Gastrocnemius medialis (tissue), 4 donors: Measurements from ENCODE around the gene AGAP3. TPM values are rescaled to one million over a fixed set of nuclear protein-coding genes. Genes with fewer than 3 reads are reported as not detected.

Experiments used
- ATAC-seq, 2 donors: fragments of 150-250 bp; one replicate each; pipeline ENCODE4 v1.9.1; 2016
- DNase-seq, 2 donors: peaks; one replicate each; pipeline ENCODE4 v3.0.0-alpha.2; 2019
- H3K27ac ChIP-seq, 4 donors: fragments of 200-600 bp; sonication (generic); 1 replicate in 1 of 4; 2 replicates in 3 of 4; pipeline ENCODE4 v1.5.1; 2016 to 2018; ENCODE audit warnings: mild to moderate bottlenecking in 2 of 4, moderate library complexity in 1 of 4
- H3K27me3 ChIP-seq, 3 donors: fragments of 200-600 bp; sonication (generic) in 2 of 3; 1 replicate in 1 of 3; 2 replicates in 2 of 3; pipeline versions ENCODE4 v1.5.1 to v1.6.0; 2016 to 2019; ENCODE audit warnings: mild to moderate bottlenecking in 1 of 3, moderate library complexity in 1 of 3
- H3K36me3 ChIP-seq, 2 donors: fragments of 200-600 bp; sonication (generic) in 1 of 2; one replicate each; pipeline ENCODE4 v1.5.1; 2017 to 2018
- H3K4me1 ChIP-seq, 2 donors: fragments of 200-600 bp; sonication (generic) in 1 of 2; one replicate each; pipeline ENCODE4 v1.5.1; 2016 to 2017; ENCODE audit warnings: mild to moderate bottlenecking in 2 of 2
- H3K4me3 ChIP-seq, 4 donors: fragments of 200-600 bp; sonication (generic) in 3 of 4; 1 replicate in 1 of 4; 2 replicates in 3 of 4; pipeline ENCODE4 v1.5.1; 2016 to 2019; ENCODE audit warnings: mild to moderate bottlenecking in 2 of 4
- H3K9me3 ChIP-seq, 3 donors: fragments of 200-600 bp; sonication (generic) in 2 of 3; 1 replicate in 1 of 3; 2 replicates in 2 of 3; pipeline ENCODE4 v1.5.1; 2016 to 2019
- CTCF ChIP-seq, 5 experiments: fragments of 450-650 bp in 3 of 5; fragments of 200-600 bp in 2 of 5; sonication (generic) in 2 of 5; IDR thresholded peaks in 4 of 5; conservative IDR thresholded peaks in 1 of 5; 1 replicate in 4 of 5; 2 replicates in 1 of 5; pipeline ENCODE4 v1.5.1; 2016 to 2019; ENCODE audit warnings: antibody characterized with exemption in 5 of 5, mild to moderate bottlenecking in 3 of 5, moderate library complexity in 3 of 5
- POLR2A ChIP-seq, 2 donors: fragments of 450-650 bp; IDR thresholded peaks; one replicate each; pipeline ENCODE4 v1.6.1; 2017; ENCODE audit warnings: antibody characterized with exemption in 2 of 2, mild to moderate bottlenecking in 2 of 2, moderate library complexity in 2 of 2
- in situ Hi-C, 4 donors: fragments of 200-750 bp; cut with MboI; loops; one replicate each; pipeline versions ENCODE4 v1.15.0 to v1.8.0; 2017; ENCODE audit warnings: low sequenced_read_pairs in 4 of 4
- intact Hi-C: fragments of 100-400 bp; cut with DNase I; formaldehyde crosslinking; loops from one replicate; pipeline ENCODE4 v1.15.1; 2023; ENCODE audit warnings: low total_unique reads
- total RNA-seq, 4 donors: library from RNA; depleted of rRNA; stranded (reverse); fragments of >200 nt; gene quantifications; one replicate each; pipeline versions ENCODE4 v1.1.0 to v1.2.3, GENCODE V29; 2016

Gene AGAP3
- total RNA-seq, 4 donors from 2014 or later, result 31.1 to 65.3 (median 36.3) TPM

DNA sequence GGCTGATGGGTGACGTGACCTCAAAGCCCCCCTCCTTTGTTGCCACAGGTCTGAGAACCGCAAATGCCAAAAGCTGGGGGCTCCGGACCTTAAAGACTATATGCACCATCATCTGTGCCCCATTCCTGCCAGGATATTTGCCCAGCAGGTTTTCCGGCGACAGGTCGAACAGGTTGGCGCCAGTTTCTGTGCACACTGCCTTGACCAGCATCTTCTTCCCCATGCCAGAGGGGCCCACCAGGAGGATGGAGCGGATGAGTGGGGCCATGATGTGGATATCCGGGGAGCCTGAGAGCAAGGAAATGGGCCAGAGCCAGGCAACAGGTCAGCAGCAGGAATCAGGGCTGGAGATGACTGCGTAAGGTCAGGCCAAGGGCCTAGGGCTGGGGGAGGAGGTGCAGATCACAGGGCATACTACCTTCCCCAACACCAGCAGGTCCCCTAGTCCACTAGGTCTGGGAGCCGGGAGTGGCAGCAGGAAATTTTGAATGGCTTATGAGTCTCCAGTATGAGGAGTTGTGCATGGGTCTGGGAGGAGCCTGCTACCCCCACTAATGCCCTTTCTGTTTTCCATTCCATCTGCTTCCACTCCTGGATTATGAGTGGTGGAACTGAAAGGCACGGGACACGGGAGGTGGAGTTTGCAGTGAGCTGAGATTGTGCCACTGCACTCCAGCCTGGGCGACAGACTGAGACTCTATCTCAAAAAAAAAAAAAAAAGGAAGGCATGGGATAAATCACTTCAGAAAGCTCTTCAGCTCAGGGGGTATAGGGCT lies 107.1 kb downstream of the AGAP3 start:
- Histone ChIP-seq H3K4me3 (no peak overlapping the region), H3K27ac (no peak overlapping the region), H3K27me3 (no peaks in the 10 kb centered on the region), H3K36me3 (no peaks in the 10 kb centered on the region), H3K4me1 (peaks cover 1 to 9% of the 10 kb centered on the region in 2 donors), H3K9me3 (no peaks in the 10 kb centered on the region)
- in situ Hi-C loops (no loop called here), intact Hi-C loops (loop anchor here (10.0 kb wide), 1 partner anchor 111 kb away; no protein-coding TSS in a partner anchor)
- no peak for DNase-seq
- TF ChIP-seq POLR2A (IDR thresholded peaks at IDR 0.05) (no peak), CTCF (IDR thresholded peaks at IDR 0.05 in 4 of 5, conservative IDR thresholded peaks at IDR 0.05 in 1 of 5) (no peak)
- ATAC-seq, result no peak

Other genes starting within 250 kb of the AGAP3 start
- gene AOC1, start 234.0 kb upstream of the AGAP3 start, total RNA-seq, result 1 to 10 TPM in 1 of 4 donors, not detected in 3; 1.6 TPM
- under 1 TPM in 3 of 4 donors, not detected in 1; 0.19 to 1.00 (median 0.46) TPM for gene KCNH2, start 108.2 kb upstream of the AGAP3 start, total RNA-seq
- gene NOS3, start 95.5 kb upstream of the AGAP3 start, total RNA-seq, result 10 to 100 TPM in 1 of 4 donors, 1 to 10 TPM in 3; 1.4 to 10.8 (median 4.2) TPM
- gene ATG9B, start 62.0 kb upstream of the AGAP3 start, total RNA-seq, result under 1 TPM in 1 of 4 donors, not detected in 3; 0.31 TPM
- gene ABCB8, start 58.0 kb upstream of the AGAP3 start, total RNA-seq, result 10 to 100 TPM; 10.4 to 25.7 (median 16.2) TPM
- 10 to 100 TPM in 1 of 4 donors, 1 to 10 TPM in 2, under 1 TPM in 1; 0.72 to 11.0 (median 2.5) TPM for gene ASIC3, start 37.9 kb upstream of the AGAP3 start, total RNA-seq
- gene CDK5, start 28.6 kb upstream of the AGAP3 start, total RNA-seq, result 10 to 100 TPM in 1 of 4 donors, 1 to 10 TPM in 3; 3.7 to 10.7 (median 5.9) TPM
- gene SLC4A2, start 26.9 kb upstream of the AGAP3 start, total RNA-seq, result 10 to 100 TPM; 27.5 to 39.6 (median 33.0) TPM
- gene FASTK, start 5.7 kb upstream of the AGAP3 start, total RNA-seq, result 100 to 1,000 TPM; 108 to 181 (median 141) TPM
- 100 to 1,000 TPM in 2 of 4 donors, 10 to 100 TPM in 2; 55.5 to 137 (median 97.4) TPM for gene TMUB1, start 3.0 kb upstream of the AGAP3 start, total RNA-seq
- under 1 TPM in 1 of 4 donors, not detected in 3; 0.58 TPM for gene GBX1, start 81.2 kb downstream of the AGAP3 start, total RNA-seq
- 10 to 100 TPM; 17.1 to 24.8 (median 21.6) TPM for gene ASB10, start 100.8 kb downstream of the AGAP3 start, total RNA-seq
- gene H2BK1, start 124.0 kb downstream of the AGAP3 start, total RNA-seq, result not detected
- 100 to 1,000 TPM in 1 of 4 donors, 10 to 100 TPM in 3; 73.3 to 119 (median 96.3) TPM for gene ABCF2, start 140.7 kb downstream of the AGAP3 start, total RNA-seq
- 10 to 100 TPM; 11.1 to 16.1 (median 14.1) TPM for gene CHPF2, start 146.0 kb downstream of the AGAP3 start, total RNA-seq
- gene SMARCD3, start 162.2 kb downstream of the AGAP3 start, total RNA-seq, result 100 to 1,000 TPM in 1 of 4 donors, 10 to 100 TPM in 3; 41.8 to 103 (median 75.4) TPM